ENCODE data around the gene EXOSC5.
A peak's percentile ranks its signal among the peaks of the same experiment; 100 is the strongest.

EXOSC5 gene

GRCh38 chr19:41434450-41434849, 37.3 kb upstream of the EXOSC5 start:
- peaks cover 32% of the 10 kb centered on the region; the same call in 1 of the 2 replicates for H3K36me3 ChIP-seq (ENCODE audit: insufficient read depth, low read length)
- H3K4me3 ChIP-seq (ENCODE audit: low read depth, low read length, poor library complexity, severe bottlenecking), result no peak overlapping the region
- H3K79me2 ChIP-seq (ENCODE audit: insufficient read depth, low read length), result peaks cover 6% of the 10 kb centered on the region; the same call in 1 of the 2 replicates
- no peak overlapping the region for H3K27ac ChIP-seq (ENCODE audit: low read depth, low read length, poor library complexity, severe bottlenecking)
- no peak overlapping the region for H2AFZ ChIP-seq (ENCODE audit: low read length)
- H3F3A ChIP-seq (ENCODE audit: insufficient read depth, low read length), result no peaks in the 10 kb centered on the region; the same call in 1 of the 2 replicates
- no peaks in the 10 kb centered on the region for H4K20me1 ChIP-seq (ENCODE audit: insufficient read depth, low read length)
- no peak overlapping the region for H3K4me2 ChIP-seq (ENCODE audit: low read length)
- H3K27me3 ChIP-seq (ENCODE audit: insufficient read depth, low read length), result no peaks in the 10 kb centered on the region
- peaks cover 10% of the 10 kb centered on the region for H3K4me1 ChIP-seq (ENCODE audit: insufficient read depth, low read length, severe bottlenecking)
- no peaks in the 10 kb centered on the region for H3K9me2 ChIP-seq (ENCODE audit: low read depth, low read length)
- no peaks in the 10 kb centered on the region for H3K9me3 ChIP-seq (ENCODE audit: low read length)
- no peak overlapping the region for H3K9ac ChIP-seq (ENCODE audit: low read length)
- TF ChIP-seq EZH2 (IDR thresholded peaks at IDR 0.05; ENCODE audit: borderline replicate concordance, low read length) (no peak), CTCF (IDR thresholded peaks at IDR 0.05; ENCODE audit: low read length) (no peak)

GRCh38 chr19:41433171-41433570, 36.0 kb upstream of the EXOSC5 start:
- Histone ChIP-seq H3K4me3 (ENCODE audit: low read depth, low read length, poor library complexity, severe bottlenecking) (no peak overlapping the region), H3K36me3 (ENCODE audit: insufficient read depth, low read length) (peaks cover 40% of the 10 kb centered on the region), H3K9me3 (ENCODE audit: low read length) (no peaks in the 10 kb centered on the region), H3K9ac (ENCODE audit: low read length) (no peak overlapping the region), H3K27ac (ENCODE audit: low read depth, low read length, poor library complexity, severe bottlenecking) (no peak overlapping the region), H3K79me2 (ENCODE audit: insufficient read depth, low read length) (no peaks in the 10 kb centered on the region), H4K20me1 (ENCODE audit: insufficient read depth, low read length) (no peaks in the 10 kb centered on the region), H3K4me1 (ENCODE audit: insufficient read depth, low read length, severe bottlenecking) (no peaks in the 10 kb centered on the region), H3K9me2 (ENCODE audit: low read depth, low read length) (no peaks in the 10 kb centered on the region), H3F3A (ENCODE audit: insufficient read depth, low read length) (no peaks in the 10 kb centered on the region; the same call in 1 of the 2 replicates), H3K4me2 (ENCODE audit: low read length) (no peak overlapping the region), H2AFZ (ENCODE audit: low read length) (no peak overlapping the region), H3K27me3 (ENCODE audit: insufficient read depth, low read length) (no peaks in the 10 kb centered on the region)
- TF ChIP-seq EZH2 (IDR thresholded peaks at IDR 0.05; ENCODE audit: borderline replicate concordance, low read length) (no peak), CTCF (IDR thresholded peaks at IDR 0.05; ENCODE audit: low read length) (no peak)

GRCh38 chr19:41431426-41432386, 34.5 kb upstream of the EXOSC5 start:
- H3F3A ChIP-seq (ENCODE audit: insufficient read depth, low read length), result no peaks in the 10 kb centered on the region; the same call in 1 of the 2 replicates
- H3K4me3 ChIP-seq (ENCODE audit: low read depth, low read length, poor library complexity, severe bottlenecking), result no peak overlapping the region
- no peak overlapping the region for H3K4me2 ChIP-seq (ENCODE audit: low read length)
- no peaks in the 10 kb centered on the region for H4K20me1 ChIP-seq (ENCODE audit: insufficient read depth, low read length)
- H2AFZ ChIP-seq (ENCODE audit: low read length), result no peak overlapping the region
- H3K9ac ChIP-seq (ENCODE audit: low read length), result no peak overlapping the region
- H3K9me2 ChIP-seq (ENCODE audit: low read depth, low read length), result no peaks in the 10 kb centered on the region
- H3K27me3 ChIP-seq (ENCODE audit: insufficient read depth, low read length), result no peaks in the 10 kb centered on the region
- no peaks in the 10 kb centered on the region for H3K79me2 ChIP-seq (ENCODE audit: insufficient read depth, low read length)
- H3K9me3 ChIP-seq (ENCODE audit: low read length), result no peaks in the 10 kb centered on the region
- no peaks in the 10 kb centered on the region for H3K4me1 ChIP-seq (ENCODE audit: insufficient read depth, low read length, severe bottlenecking)
- no peak overlapping the region for H3K27ac ChIP-seq (ENCODE audit: low read depth, low read length, poor library complexity, severe bottlenecking)
- peak; percentile 38; the same call in 1 of the 2 replicates for TF ChIP-seq CTCF (IDR thresholded peaks at IDR 0.05; ENCODE audit: low read length)
- TF ChIP-seq EZH2 (IDR thresholded peaks at IDR 0.05; ENCODE audit: borderline replicate concordance, low read length), result no peak
- peaks cover 40% of the 10 kb centered on the region for H3K36me3 ChIP-seq (ENCODE audit: insufficient read depth, low read length)
